Panc1 (cell line): ENCODE data around the gene OPA1. TPM values are rescaled to one million over a fixed set of nuclear protein-coding genes. Genes with fewer than 3 reads are reported as not detected.

Experiments
- ATAC-seq: fragments of 200-7000 bp; cut with Tn5 transposase; 2 replicates; pipeline ENCODE4 v1.9.1; 2020; ENCODE audit warnings: mild to moderate bottlenecking, moderate library complexity
- BruUV-seq: library from RNA; stranded (reverse); fragments of 400-500 nt; replicated peaks from 2 replicates; lab custom pipeline; 2021; lab: Mats Ljungman, UMichigan
- CTCF ChIA-PET: fragments of 300-600 bp; sonication (Branson Sonifier 250); formaldehyde crosslinking; loops from one replicate; lab custom pipeline; 2022; ENCODE audit warnings: antibody characterized with exemption; lab: Charles Lee
- POLR2A ChIA-PET: fragments of 300-600 bp; sonication (Branson Sonifier 250); formaldehyde crosslinking; loops from one replicate; lab custom pipeline; 2022; ENCODE audit warnings: antibody characterized with exemption; lab: Charles Lee
- DNase-seq: peaks from one replicate; pipeline ENCODE4 v3.0.0-alpha.2; 2010; ENCODE audit warnings: low read depth, low spot score
- H3K27ac ChIP-seq: 2 replicates; pipeline ENCODE4 v1.5.1; 2011; ENCODE audit warnings: mild to moderate bottlenecking, low read length, inconsistent platforms
- H3K27me3 ChIP-seq: fragments of 200-500 bp; sonication (Bioruptor generic); 2 replicates; pipeline ENCODE4 v1.6.0; 2014; ENCODE audit warnings: low read length, inconsistent platforms; ENCODE audit not compliant: control insufficient read depth, insufficient read depth
- H3K36me3 ChIP-seq: fragments of 200-500 bp; sonication (Bioruptor generic); 2 replicates; pipeline ENCODE4 v1.5.1; 2014; ENCODE audit warnings: inconsistent platforms, mild to moderate bottlenecking, low read length, moderate library complexity; ENCODE audit not compliant: control insufficient read depth, insufficient read depth
- H3K4me1 ChIP-seq: 2 replicates; pipeline ENCODE4 v1.5.1; 2011; ENCODE audit warnings: inconsistent platforms, mild to moderate bottlenecking, low read length, moderate library complexity; ENCODE audit not compliant: control insufficient read depth, insufficient read depth
- H3K4me3 ChIP-seq, 2 experiments: 2 replicates each; pipeline ENCODE4 v1.5.1; 2011 to 2012; ENCODE audit warnings: low read depth in 2 of 2, low read length in 2 of 2, mild to moderate bottlenecking in 2 of 2, inconsistent platforms in 1 of 2, moderate library complexity in 1 of 2
- H3K9me3 ChIP-seq: fragments of 200-500 bp; sonication (Bioruptor generic); 2 replicates; pipeline ENCODE4 v1.5.1; 2014; ENCODE audit warnings: low read depth, mild to moderate bottlenecking, inconsistent platforms, low read length, moderate library complexity; ENCODE audit not compliant: control insufficient read depth, insufficient read depth
- CTCF ChIP-seq: fragments of 450-650 bp; IDR thresholded peaks from 2 replicates; pipeline ENCODE4 v1.5.1; 2017; ENCODE audit warnings: mild to moderate bottlenecking
- POLR2AphosphoS5 ChIP-seq: IDR thresholded peaks from 2 replicates; pipeline ENCODE4 v1.6.1; 2012; ENCODE audit warnings: mild to moderate bottlenecking, low read depth, low read length, moderate library complexity
- REST ChIP-seq, 2 experiments: IDR thresholded peaks; 2 replicates each; pipeline ENCODE4 v1.6.1; 2011 to 2012; ENCODE audit warnings: low read depth in 2 of 2, control low read depth in 1 of 2, low read length in 1 of 2, mild to moderate bottlenecking in 1 of 2, moderate library complexity in 1 of 2; ENCODE audit not compliant: insufficient read depth in 1 of 2
- SIN3A ChIP-seq: IDR thresholded peaks from 2 replicates; pipeline ENCODE4 v1.6.1; 2012; ENCODE audit warnings: low read depth, mild to moderate bottlenecking, low read length, moderate library complexity, borderline replicate concordance; ENCODE audit not compliant: insufficient read depth
- TCF7L2 ChIP-seq: IDR thresholded peaks from 2 replicates; pipeline ENCODE4 v1.6.1; 2011; ENCODE audit warnings: mild to moderate bottlenecking, low read depth, low read length, inconsistent platforms
- in situ Hi-C: cut with HindIII; loops from 2 replicates; pipeline ENCODE4 v1.10.0; 2016; ENCODE audit warnings: low sequenced_read_pairs, low pct_unique_long_range_greater_than_20kb
- intact Hi-C: fragments of 100-400 bp; cut with micrococcal nuclease; formaldehyde crosslinking; loops from one replicate; pipeline ENCODE4 v1.10.0; 2022; ENCODE audit not compliant: unreplicated experiment
- total RNA-seq: library from RNA; stranded (reverse); gene quantifications from one replicate; pipeline ENCODE4 v1.2.1, GENCODE V29; 2021; ENCODE audit not compliant: unreplicated experiment

OPA1 gene
- total RNA-seq, 1 experiment from 2014 or later = 109 TPM

- H3K27me3 ChIP-seq = no peaks in the 10 kb centered on the region
- TF ChIP-seq SIN3A = no peak
- no peak for TF ChIP-seq REST (IDR thresholded peaks at IDR 0.05; ENCODE audit: insufficient read depth in 1 of 2, low read depth in 2 of 2, low read length in 1 of 2)
- no peak for TF ChIP-seq POLR2AphosphoS5
- no peak for TF ChIP-seq TCF7L2
- no peak for TF ChIP-seq CTCF
- H3K36me3 ChIP-seq = peaks cover 28% of the 10 kb centered on the region
- ChIA-PET CTCF (no interaction called here), POLR2A (no interaction called here)
- in situ Hi-C loops (no loop called here), intact Hi-C loops (no loop called here)
- H3K4me1 ChIP-seq = no peaks in the 10 kb centered on the region
- H3K9me3 ChIP-seq = no peaks in the 10 kb centered on the region
- no peak for ATAC-seq
- no TSS peak for BruUV-seq
- no peak overlapping the region for H3K27ac ChIP-seq
- no peak overlapping the region for H3K4me3 ChIP-seq
- no peak for DNase-seq
Measured at GRCh38 chr3:193655831-193656433, 62.9 kb downstream of the OPA1 start.

GRCh38 chr3:193656445-193656844 is 63.4 kb downstream of the OPA1 start:
- CTCF ChIA-PET = no interaction called here

More at GRCh38 chr3:193656445-193656844, 63.4 kb downstream of the OPA1 start:
- Histone ChIP-seq H3K27ac (no peak overlapping the region), H3K9me3 (no peaks in the 10 kb centered on the region), H3K4me1 (no peaks in the 10 kb centered on the region), H3K36me3 (peaks cover 28% of the 10 kb centered on the region), H3K4me3 (no peak overlapping the region), H3K27me3 (no peaks in the 10 kb centered on the region)
- no TSS peak for BruUV-seq
- no peak for TF ChIP-seq TCF7L2
- TF ChIP-seq CTCF = no peak
- TF ChIP-seq SIN3A = no peak
- TF ChIP-seq REST (IDR thresholded peaks at IDR 0.05; ENCODE audit: insufficient read depth in 1 of 2, low read depth in 2 of 2, low read length in 1 of 2) = no peak
- TF ChIP-seq POLR2AphosphoS5 = no peak
- ATAC-seq (no peak), DNase-seq (no peak)
- in situ Hi-C loops (no loop called here), intact Hi-C loops (no loop called here)
- POLR2A ChIA-PET = no interaction called here
